OCI-LY1 (cell line): ENCODE data around the gene FAM204A.

Experiments used
- EZH2 ChIP-seq: fragments of 200-600 bp; sonication (generic), shearing (Covaris generic); IDR thresholded peaks from 2 replicates; pipeline ENCODE4 v1.8.0; 2017; ENCODE audit warnings: borderline replicate concordance, mixed run types, mild to moderate bottlenecking, antibody characterized with exemption, low read length, moderate library complexity, mixed read lengths
- TF ChIP-seq, protein P1 (sequence below): fragments of 200-600 bp; sonication (generic), shearing (Covaris generic); IDR thresholded peaks from 2 replicates; pipeline ENCODE4 v1.5.1; 2017; ENCODE audit warnings: mild to moderate bottlenecking, antibody characterized with exemption, low read length, moderate library complexity, mixed read lengths

DNA sequence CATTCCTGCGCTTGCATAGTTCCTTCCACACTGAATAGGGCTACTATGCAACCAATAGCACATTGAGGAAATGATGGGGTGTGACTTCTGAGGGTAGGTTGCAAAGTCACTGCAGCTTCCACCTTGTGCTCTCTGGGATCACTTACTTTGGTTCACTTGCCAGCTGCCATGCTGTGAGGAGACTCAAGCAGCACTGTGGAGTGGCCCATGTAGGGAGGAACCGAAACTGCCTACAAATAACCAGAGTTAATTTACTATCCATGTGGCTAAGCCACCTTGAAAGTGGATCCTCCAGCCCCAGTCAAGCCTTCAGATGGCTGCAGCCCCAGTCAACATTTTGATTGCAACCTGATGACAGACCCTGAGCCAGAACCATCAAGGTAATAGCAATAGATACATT is 64.3 kb downstream of the FAM204A start:
- TF ChIP-seq, protein P1, sequence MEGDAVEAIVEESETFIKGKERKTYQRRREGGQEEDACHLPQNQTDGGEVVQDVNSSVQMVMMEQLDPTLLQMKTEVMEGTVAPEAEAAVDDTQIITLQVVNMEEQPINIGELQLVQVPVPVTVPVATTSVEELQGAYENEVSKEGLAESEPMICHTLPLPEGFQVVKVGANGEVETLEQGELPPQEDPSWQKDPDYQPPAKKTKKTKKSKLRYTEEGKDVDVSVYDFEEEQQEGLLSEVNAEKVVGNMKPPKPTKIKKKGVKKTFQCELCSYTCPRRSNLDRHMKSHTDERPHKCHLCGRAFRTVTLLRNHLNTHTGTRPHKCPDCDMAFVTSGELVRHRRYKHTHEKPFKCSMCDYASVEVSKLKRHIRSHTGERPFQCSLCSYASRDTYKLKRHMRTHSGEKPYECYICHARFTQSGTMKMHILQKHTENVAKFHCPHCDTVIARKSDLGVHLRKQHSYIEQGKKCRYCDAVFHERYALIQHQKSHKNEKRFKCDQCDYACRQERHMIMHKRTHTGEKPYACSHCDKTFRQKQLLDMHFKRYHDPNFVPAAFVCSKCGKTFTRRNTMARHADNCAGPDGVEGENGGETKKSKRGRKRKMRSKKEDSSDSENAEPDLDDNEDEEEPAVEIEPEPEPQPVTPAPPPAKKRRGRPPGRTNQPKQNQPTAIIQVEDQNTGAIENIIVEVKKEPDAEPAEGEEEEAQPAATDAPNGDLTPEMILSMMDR: no peak
- TF ChIP-seq EZH2: no peak
